CD8-positive, alpha-beta memory T cell (primary cell): ENCODE results near the gene FSHR. TPM values are rescaled to one million over a fixed set of nuclear protein-coding genes. Genes with fewer than 3 reads are reported as not detected.

ENCODE experiments used
- CTCF ChIA-PET: fragments of 350-600 bp; sonication (Branson Sonifier 250); formaldehyde crosslinking; loops from one replicate; lab custom pipeline; 2021; ENCODE audit warnings: antibody characterized with exemption; lab: Charles Lee
- POLR2A ChIA-PET: fragments of 350-600 bp; sonication (Branson Sonifier 250); formaldehyde crosslinking; loops from one replicate; lab custom pipeline; 2021; ENCODE audit warnings: antibody characterized with exemption; lab: Charles Lee
- DNase-seq, 5 donors: peaks; one replicate each; pipeline versions ENCODE4 v3.0.0 to v3.0.0-alpha.2; 2020 to 2022; ENCODE audit warnings: mixed read lengths in 1 of 5
- H3K27ac ChIP-seq: one replicate; pipeline ENCODE4 v1.7.0; 2013; ENCODE audit warnings: low read depth, mild to moderate bottlenecking, low read length, moderate library complexity
- H3K27me3 ChIP-seq: 2 replicates; pipeline ENCODE4 v1.7.0; 2013; ENCODE audit warnings: low read length, mild to moderate bottlenecking; ENCODE audit not compliant: insufficient read depth, poor library complexity, severe bottlenecking
- H3K36me3 ChIP-seq: 2 replicates; pipeline ENCODE4 v1.7.0; 2013; ENCODE audit warnings: mild to moderate bottlenecking, low read length, moderate library complexity; ENCODE audit not compliant: insufficient read depth
- H3K4me1 ChIP-seq: 2 replicates; pipeline ENCODE4 v1.7.0; 2013; ENCODE audit warnings: mild to moderate bottlenecking, low read length, moderate library complexity; ENCODE audit not compliant: insufficient read depth
- H3K4me3 ChIP-seq: 2 replicates; pipeline ENCODE4 v1.7.0; 2013; ENCODE audit warnings: mild to moderate bottlenecking, low read length
- H3K9me3 ChIP-seq: 2 replicates; pipeline ENCODE4 v1.7.0; 2013; ENCODE audit warnings: mild to moderate bottlenecking, low read length
- H3K27ac Mint-ChIP-seq, 8 donors: one replicate each; pipeline ENCODE4 v1.8.0; 2020 to 2021; ENCODE audit warnings: mixed read lengths in 8 of 8, mild to moderate bottlenecking in 6 of 8, inconsistent platforms in 3 of 8, moderate library complexity in 3 of 8
- H3K27me3 Mint-ChIP-seq, 2 donors: one replicate each; pipeline ENCODE4 v1.8.0; 2020 to 2021; ENCODE audit warnings: mixed read lengths in 2 of 2, mild to moderate bottlenecking in 1 of 2, moderate library complexity in 1 of 2
- H3K36me3 Mint-ChIP-seq, 3 donors: one replicate each; pipeline ENCODE4 v1.8.0; 2020 to 2021; ENCODE audit warnings: mixed read lengths in 3 of 3, inconsistent platforms in 1 of 3, mild to moderate bottlenecking in 1 of 3
- H3K4me1 Mint-ChIP-seq, 3 donors: one replicate each; pipeline ENCODE4 v1.8.0; 2020 to 2021; ENCODE audit warnings: mixed read lengths in 3 of 3, inconsistent platforms in 1 of 3, mild to moderate bottlenecking in 1 of 3
- H3K4me3 Mint-ChIP-seq, 7 donors: one replicate each; pipeline ENCODE4 v1.8.0; 2020 to 2021; ENCODE audit warnings: mixed read lengths in 7 of 7, mild to moderate bottlenecking in 6 of 7, moderate library complexity in 4 of 7, inconsistent platforms in 2 of 7
- H3K9me3 Mint-ChIP-seq, 5 donors: one replicate each; pipeline ENCODE4 v1.8.0; 2020 to 2022; ENCODE audit warnings: mixed read lengths in 5 of 5, mild to moderate bottlenecking in 3 of 5, moderate library complexity in 2 of 5, inconsistent platforms in 1 of 5
- polyA plus RNA-seq: library from polyadenylated mRNA; unstranded; fragments of 300-500 nt; fragmentation: Illumina TruSeq; gene quantifications from one replicate; pipeline ENCODE4 v1.2.3, GENCODE V29; 2021
- total RNA-seq, 2 experiments: library from RNA; stranded (reverse); gene quantifications; one replicate each; pipeline ENCODE4 v1.2.3, GENCODE V29; 2021

Gene FSHR
- total and polyA plus RNA-seq, 3 experiments from 2014 or later, result not detected

DNA sequence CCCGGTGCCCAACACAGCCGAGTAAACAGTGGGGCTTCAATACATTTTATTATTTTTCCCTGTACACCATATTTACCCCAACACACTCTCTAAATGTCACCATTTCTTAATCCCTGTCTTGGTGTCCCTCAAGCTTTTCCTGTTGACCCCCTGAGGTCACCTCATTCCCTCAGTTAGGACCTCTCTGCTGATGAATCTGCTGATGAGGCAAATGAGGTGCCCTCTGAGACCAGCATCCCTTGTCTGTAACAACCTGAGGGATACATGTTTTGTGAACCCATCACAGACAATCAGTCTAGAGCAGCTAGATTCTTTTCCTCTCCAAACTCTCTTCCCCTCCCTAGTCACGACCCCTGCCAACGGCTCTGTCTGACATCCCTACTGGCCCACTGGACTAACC, 127.6 kb downstream of the FSHR start:
- no peaks in the 10 kb centered on the region for H3K27me3 ChIP-seq
- Mint-ChIP-seq H3K27ac (no peak overlapping the region), H3K9me3 (peaks cover 0 to 3% (median 2%) of the 10 kb centered on the region in 5 donors), H3K27me3 (peaks cover 0 to 1% of the 10 kb centered on the region in 2 donors), H3K36me3 (no peaks in the 10 kb centered on the region), H3K4me1 (no peaks in the 10 kb centered on the region), H3K4me3 (no peak overlapping the region)
- no peaks in the 10 kb centered on the region for H3K9me3 ChIP-seq
- DNase-seq, result no peak
- ChIA-PET POLR2A (no interaction called here), CTCF (no interaction called here)
- H3K27ac ChIP-seq, result no peak overlapping the region
- H3K4me1 ChIP-seq, result no peaks in the 10 kb centered on the region
- H3K4me3 ChIP-seq, result no peak overlapping the region
- H3K36me3 ChIP-seq, result no peaks in the 10 kb centered on the region

DNA sequence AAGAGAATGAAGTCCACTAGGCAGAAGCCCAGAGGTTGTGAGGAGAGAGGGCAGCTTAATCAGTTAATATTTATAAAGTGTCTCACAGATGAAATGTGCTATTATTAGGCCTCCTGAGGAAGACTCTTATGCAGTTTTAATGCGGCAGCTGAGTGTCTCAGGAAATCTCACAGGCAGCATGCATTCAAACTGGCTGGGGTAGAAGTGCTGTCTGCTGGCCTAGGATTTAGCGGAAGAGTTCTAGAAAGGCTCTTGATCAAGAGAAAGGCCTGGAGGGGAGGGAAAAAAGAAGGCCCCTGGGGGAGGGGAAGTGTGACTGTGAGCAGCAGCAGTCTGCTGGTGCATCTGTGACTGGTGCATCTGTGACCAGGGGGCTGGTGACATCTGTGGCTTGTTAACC, 133.0 kb downstream of the FSHR start:
- Histone ChIP-seq H3K4me1 (no peaks in the 10 kb centered on the region), H3K27ac (no peak overlapping the region), H3K27me3 (no peaks in the 10 kb centered on the region), H3K36me3 (no peaks in the 10 kb centered on the region), H3K9me3 (no peaks in the 10 kb centered on the region), H3K4me3 (no peak overlapping the region)
- peaks cover 0 to 1% of the 10 kb centered on the region in 2 donors for H3K27me3 Mint-ChIP-seq
- ChIA-PET POLR2A (no interaction called here), CTCF (no interaction called here)
- H3K27ac Mint-ChIP-seq, result no peak overlapping the region
- no peak for DNase-seq
- H3K36me3 Mint-ChIP-seq, result no peaks in the 10 kb centered on the region
- H3K9me3 Mint-ChIP-seq, result peaks cover 0 to 10% (median 2%) of the 10 kb centered on the region in 5 donors
- no peak overlapping the region for H3K4me3 Mint-ChIP-seq
- H3K4me1 Mint-ChIP-seq, result no peaks in the 10 kb centered on the region

DNA sequence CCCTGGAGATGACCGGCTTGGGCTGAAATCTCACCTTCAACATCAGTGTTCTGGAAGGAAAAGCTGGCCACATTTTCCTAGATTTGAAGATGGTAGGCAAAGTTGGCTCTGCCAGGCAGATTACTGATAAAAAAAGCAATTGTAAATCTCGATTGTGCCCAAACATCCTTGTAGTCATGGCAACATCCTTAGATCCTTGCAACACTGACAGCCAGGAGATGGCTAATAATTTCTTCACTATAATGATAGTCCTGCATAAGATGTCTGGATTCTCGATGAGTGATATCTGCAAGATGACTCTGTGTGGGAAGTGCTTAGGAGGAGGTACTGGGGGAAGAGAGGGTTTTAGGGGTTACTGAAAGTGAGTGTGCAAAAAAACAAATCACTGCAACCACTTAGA, 149.1 kb downstream of the FSHR start:
- Histone ChIP-seq H3K4me1 (no peaks in the 10 kb centered on the region), H3K4me3 (no peak overlapping the region), H3K27ac (no peak overlapping the region), H3K27me3 (no peaks in the 10 kb centered on the region), H3K9me3 (no peaks in the 10 kb centered on the region), H3K36me3 (no peaks in the 10 kb centered on the region)
- ChIA-PET POLR2A (no interaction called here), CTCF (no interaction called here)
- DNase-seq, result no peak
- Mint-ChIP-seq H3K27me3 (no peaks in the 10 kb centered on the region), H3K9me3 (peaks cover 0 to 2% (median 0%) of the 10 kb centered on the region in 5 donors), H3K27ac (no peak overlapping the region), H3K4me1 (no peaks in the 10 kb centered on the region), H3K36me3 (no peaks in the 10 kb centered on the region), H3K4me3 (no peak overlapping the region)

GRCh38 chr2:49004036-49004626, 150.2 kb downstream of the FSHR start:
- H3K27ac Mint-ChIP-seq, result no peak overlapping the region
- Histone ChIP-seq H3K4me1 (no peaks in the 10 kb centered on the region), H3K27ac (no peak overlapping the region), H3K9me3 (no peaks in the 10 kb centered on the region), H3K4me3 (no peak overlapping the region), H3K27me3 (no peaks in the 10 kb centered on the region), H3K36me3 (no peaks in the 10 kb centered on the region)
- no peaks in the 10 kb centered on the region for H3K4me1 Mint-ChIP-seq
- no peaks in the 10 kb centered on the region for H3K27me3 Mint-ChIP-seq
- H3K4me3 Mint-ChIP-seq, result no peak overlapping the region
- CTCF ChIA-PET, result no interaction called here
- H3K9me3 Mint-ChIP-seq, result peaks cover 0 to 2% (median 0%) of the 10 kb centered on the region in 5 donors
- DNase-seq, result no peak
- POLR2A ChIA-PET, result no interaction called here
- no peaks in the 10 kb centered on the region for H3K36me3 Mint-ChIP-seq

DNA sequence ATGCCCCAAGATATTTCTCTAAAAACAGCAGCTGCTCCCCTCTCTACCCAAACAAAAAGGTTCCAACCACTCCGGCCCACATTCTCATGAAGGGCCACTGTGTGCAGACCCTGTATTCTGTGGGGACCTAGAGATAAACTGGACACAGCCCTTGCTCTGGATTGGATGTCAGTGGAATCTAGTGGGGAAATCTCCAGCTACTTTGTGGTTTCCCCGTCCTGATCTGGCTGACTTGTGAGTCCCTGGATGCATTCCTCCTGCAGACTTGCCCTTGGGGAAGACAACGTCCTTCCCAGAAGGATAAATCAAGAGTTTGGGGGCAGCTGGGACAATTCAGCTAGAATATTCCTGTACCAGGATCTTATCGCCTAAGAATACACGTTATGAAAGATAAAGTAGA, 151.1 kb downstream of the FSHR start:
- CTCF ChIA-PET, result no interaction called here
- H3K4me1 ChIP-seq, result no peaks in the 10 kb centered on the region
- Mint-ChIP-seq H3K27me3 (no peaks in the 10 kb centered on the region), H3K4me1 (no peaks in the 10 kb centered on the region), H3K9me3 (peaks cover 0 to 2% (median 0%) of the 10 kb centered on the region in 5 donors), H3K36me3 (no peaks in the 10 kb centered on the region), H3K27ac (no peak overlapping the region), H3K4me3 (no peak overlapping the region)
- H3K36me3 ChIP-seq, result no peaks in the 10 kb centered on the region
- H3K27me3 ChIP-seq, result no peaks in the 10 kb centered on the region
- H3K9me3 ChIP-seq, result no peaks in the 10 kb centered on the region
- H3K27ac ChIP-seq, result no peak overlapping the region
- POLR2A ChIA-PET, result no interaction called here
- no peak for DNase-seq
- H3K4me3 ChIP-seq, result no peak overlapping the region

GRCh38 chr2:49002750-49003149, 151.6 kb downstream of the FSHR start:
- Mint-ChIP-seq H3K9me3 (peaks cover 0 to 2% (median 0%) of the 10 kb centered on the region in 5 donors), H3K27ac (no peak overlapping the region), H3K4me1 (no peaks in the 10 kb centered on the region), H3K36me3 (no peaks in the 10 kb centered on the region), H3K4me3 (no peak overlapping the region), H3K27me3 (no peaks in the 10 kb centered on the region)
- no peaks in the 10 kb centered on the region for H3K36me3 ChIP-seq
- no peaks in the 10 kb centered on the region for H3K9me3 ChIP-seq
- ChIA-PET POLR2A (no interaction called here), CTCF (no interaction called here)
- no peak overlapping the region for H3K4me3 ChIP-seq
- H3K27ac ChIP-seq, result no peak overlapping the region
- H3K27me3 ChIP-seq, result no peaks in the 10 kb centered on the region
- no peak for DNase-seq
- no peaks in the 10 kb centered on the region for H3K4me1 ChIP-seq

DNA sequence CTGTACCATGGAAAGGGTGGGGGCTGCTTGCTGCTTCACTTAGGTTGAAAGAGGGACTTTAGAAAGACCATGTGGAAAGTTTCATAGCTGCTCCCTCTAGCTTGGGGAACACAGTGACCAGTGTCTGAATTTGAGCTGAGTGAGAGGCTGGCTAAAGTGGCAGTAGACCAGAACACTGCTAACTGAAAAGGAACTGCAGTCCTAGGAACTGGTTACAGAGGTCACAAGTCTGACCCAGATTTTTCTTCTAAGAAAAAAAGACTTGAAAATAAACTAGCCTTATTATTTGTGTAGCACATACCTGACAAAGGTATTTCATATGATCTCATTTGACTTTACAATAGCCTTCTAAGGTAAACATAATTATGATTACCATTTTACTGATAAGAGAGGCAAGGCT, 153.6 kb downstream of the FSHR start:
- no peak overlapping the region for H3K4me3 ChIP-seq
- H3K27me3 Mint-ChIP-seq, result no peaks in the 10 kb centered on the region
- H3K9me3 ChIP-seq, result no peaks in the 10 kb centered on the region
- ChIA-PET POLR2A (no interaction called here), CTCF (no interaction called here)
- H3K27ac Mint-ChIP-seq, result no peak overlapping the region
- peaks cover 0 to 2% (median 0%) of the 10 kb centered on the region in 5 donors for H3K9me3 Mint-ChIP-seq
- H3K36me3 ChIP-seq, result no peaks in the 10 kb centered on the region
- DNase-seq, result no peak
- H3K4me1 ChIP-seq, result no peaks in the 10 kb centered on the region
- H3K4me1 Mint-ChIP-seq, result no peaks in the 10 kb centered on the region
- H3K4me3 Mint-ChIP-seq, result no peak overlapping the region
- no peaks in the 10 kb centered on the region for H3K27me3 ChIP-seq
- H3K27ac ChIP-seq, result no peak overlapping the region
- H3K36me3 Mint-ChIP-seq, result no peaks in the 10 kb centered on the region

GRCh38 chr2:48998449-48998848, 155.9 kb downstream of the FSHR start:
- no peaks in the 10 kb centered on the region for H3K4me1 Mint-ChIP-seq
- no peaks in the 10 kb centered on the region for H3K9me3 ChIP-seq
- H3K36me3 Mint-ChIP-seq, result no peaks in the 10 kb centered on the region
- H3K4me1 ChIP-seq, result no peaks in the 10 kb centered on the region
- H3K36me3 ChIP-seq, result no peaks in the 10 kb centered on the region
- CTCF ChIA-PET, result no interaction called here
- H3K27me3 ChIP-seq, result no peaks in the 10 kb centered on the region
- H3K27ac Mint-ChIP-seq, result no peak overlapping the region
- peaks cover 0 to 2% of the 10 kb centered on the region in 2 donors for H3K27me3 Mint-ChIP-seq
- H3K27ac ChIP-seq, result no peak overlapping the region
- H3K9me3 Mint-ChIP-seq, result peaks cover 0 to 4% (median under 1%) of the 10 kb centered on the region in 5 donors
- H3K4me3 ChIP-seq, result no peak overlapping the region
- no peak overlapping the region for H3K4me3 Mint-ChIP-seq
- POLR2A ChIA-PET, result no interaction called here
- DNase-seq, result no peak
